GM19351 (cell line): ENCODE results near the gene FAM193B.

ENCODE experiments used
- ATAC-seq: cut with Tn5 transposase; IDR thresholded peaks from one replicate; pipeline ENCODE4 v1.9.1; 2021; ENCODE audit warnings: mild to moderate bottlenecking, moderate library complexity; ENCODE audit not compliant: unreplicated experiment

FAM193B gene

DNA sequence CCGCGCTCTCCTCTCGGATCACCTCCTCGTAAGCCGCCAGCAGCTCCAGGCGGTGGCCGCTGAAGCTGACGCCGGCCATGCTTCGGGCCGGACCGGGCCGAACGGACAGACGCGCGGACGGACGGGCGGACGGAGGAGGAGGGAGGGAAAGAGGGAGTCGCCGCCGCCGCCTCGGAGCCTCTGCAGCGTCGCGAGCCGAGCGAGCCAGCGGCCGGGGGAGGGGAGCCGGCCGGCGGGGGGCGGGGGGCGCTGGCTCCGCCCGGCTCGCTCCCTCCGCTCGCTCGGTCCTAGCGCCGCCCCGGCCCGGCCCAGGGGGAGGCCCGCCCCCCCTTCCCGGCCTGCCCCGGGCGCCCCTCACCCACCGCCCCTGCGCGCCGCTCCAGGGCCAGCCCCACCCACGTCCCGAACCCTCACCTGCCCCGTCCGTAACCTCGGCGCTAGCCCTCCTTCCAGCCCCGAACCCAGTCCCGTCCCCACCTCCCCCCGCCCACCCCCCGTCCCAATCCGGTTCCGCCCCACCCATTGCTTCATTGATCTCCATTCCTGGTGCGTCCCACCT lies 80.8 kb downstream of the FAM193B start, which contains the start of gene DBN1:
DBN1 (minus strand) TSS at position 192 of the 559 bp plus-strand sequence; CDS start at position 79, 113 bp downstream.
- peak; percentile 40 for ATAC-seq

DNA sequence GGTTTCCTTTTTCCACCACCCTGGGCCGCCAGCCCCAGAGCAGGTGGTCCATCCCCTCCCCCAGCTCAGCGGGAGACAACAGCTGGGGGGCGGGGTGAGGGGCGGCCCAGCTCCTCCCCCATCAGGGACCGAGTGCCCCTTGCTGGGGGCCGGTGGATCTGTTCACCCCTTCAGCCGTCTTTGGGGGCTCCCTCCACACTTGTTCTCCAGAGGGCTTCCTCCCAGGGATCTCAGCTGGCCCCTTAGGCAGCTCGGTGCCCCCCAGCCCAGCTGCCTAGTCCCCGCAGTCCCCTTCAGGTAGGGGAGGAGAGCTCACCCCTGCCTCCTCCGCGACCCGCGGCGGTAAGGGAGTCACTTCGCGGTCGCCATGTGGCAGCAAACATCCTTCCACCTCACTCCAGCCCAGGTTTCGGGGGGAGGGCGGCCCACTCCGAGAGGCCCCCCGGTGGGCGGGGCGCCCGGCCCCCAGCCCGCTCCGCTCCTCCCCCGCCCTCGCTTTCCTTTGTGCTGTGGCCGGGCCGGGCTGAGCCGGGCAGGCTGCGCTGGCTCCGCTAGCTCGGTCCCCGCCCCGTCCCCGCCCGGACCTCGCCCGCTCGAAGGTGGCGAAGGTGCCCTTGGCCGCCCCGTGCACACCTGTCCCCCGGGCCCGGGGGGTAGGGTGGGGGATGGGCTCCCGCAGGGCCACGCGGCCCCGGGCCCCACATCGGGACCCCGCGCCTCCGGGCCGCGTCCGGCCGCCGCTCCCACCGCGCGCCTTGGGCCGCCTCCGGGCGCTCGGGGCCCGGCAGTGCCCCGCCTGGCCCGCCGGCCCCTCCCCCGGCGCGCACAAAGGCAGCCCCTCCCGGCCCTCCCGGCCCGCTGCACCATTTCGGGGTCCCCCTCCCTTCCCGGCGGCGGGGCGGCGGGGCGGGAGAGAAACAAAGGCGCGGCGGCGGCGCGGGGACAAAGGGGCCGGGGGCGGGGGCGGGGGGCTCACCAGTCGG lies 81.6 kb downstream of the FAM193B start:
- peak; percentile 49 for ATAC-seq

DNA sequence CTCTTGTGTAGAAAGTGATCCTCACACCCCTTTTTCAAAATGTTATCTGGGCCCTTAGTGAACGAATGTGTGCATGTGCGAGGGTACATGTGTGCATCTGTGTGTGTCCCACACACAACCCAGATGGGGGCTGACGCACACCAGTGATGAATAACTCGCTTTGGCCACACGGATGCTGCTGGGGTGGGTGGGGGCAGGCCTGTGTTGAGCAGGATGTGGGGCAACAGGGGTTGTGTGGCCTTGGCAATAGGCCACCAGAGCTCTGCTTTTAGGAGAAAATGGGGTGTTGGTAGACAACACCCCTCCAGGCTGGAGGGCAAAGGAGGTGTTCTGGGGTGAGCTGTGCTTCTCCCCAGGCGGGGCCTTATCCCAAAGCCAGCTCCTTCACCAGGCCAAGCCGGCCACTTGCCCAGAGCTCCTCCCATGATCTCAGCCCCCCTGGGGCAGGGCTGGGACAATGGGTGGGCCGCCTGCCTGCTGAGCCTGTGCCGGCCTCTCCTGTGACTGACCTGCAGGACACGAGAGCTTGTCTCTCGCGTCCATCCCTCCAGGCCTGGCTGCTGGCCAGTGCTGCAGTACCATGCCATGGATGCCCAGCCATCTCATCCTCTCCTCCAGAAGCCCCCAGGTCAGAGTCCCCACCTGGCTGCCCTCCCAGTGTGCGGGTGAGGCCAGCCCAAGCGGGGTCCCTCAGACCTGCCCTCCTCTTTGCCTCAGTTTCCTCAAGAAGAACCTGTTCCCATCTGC lies 82.6 kb downstream of the FAM193B start:
- no peak for ATAC-seq

DNA sequence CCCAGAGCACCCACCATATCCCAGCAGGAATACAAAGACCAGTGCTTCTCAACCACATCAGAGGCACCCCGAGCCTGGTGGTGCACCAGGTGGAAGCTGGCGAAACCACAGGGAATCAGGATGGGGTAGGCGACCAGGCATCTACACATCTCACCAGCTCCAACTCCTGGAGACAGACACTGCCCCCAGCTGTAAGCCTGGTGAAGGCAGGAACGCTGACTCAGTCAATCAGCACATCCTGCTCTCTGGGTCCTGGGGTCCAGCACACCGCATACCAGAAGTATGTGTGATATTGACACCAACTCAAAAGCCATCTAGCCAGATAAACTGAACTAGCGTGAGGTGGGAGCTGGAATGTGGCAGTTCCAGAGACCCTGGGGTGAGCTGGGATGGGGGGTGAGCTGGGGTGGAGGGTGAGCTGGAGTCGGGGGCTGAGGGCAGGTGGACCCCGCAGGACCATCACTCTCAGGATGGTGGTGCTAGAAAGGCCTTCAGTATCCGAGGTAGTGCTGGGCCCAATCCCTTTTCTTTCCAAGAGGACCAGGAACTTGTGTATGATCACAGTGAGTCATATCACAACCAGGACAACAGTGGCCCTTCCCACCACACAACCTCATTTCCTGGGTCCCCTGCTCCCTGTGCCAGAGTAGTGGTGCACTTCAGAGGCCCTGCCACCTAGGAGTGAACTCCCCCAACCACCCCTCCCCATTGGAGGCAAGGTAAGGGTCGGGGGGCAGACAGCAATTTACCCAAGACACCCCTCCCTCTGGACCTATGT lies 83.4 kb downstream of the FAM193B start:
- ATAC-seq = no peak
